Adrenal gland (tissue), 12 donors: ENCODE measurements around the gene GMEB2. TPM values are rescaled to one million over a fixed set of nuclear protein-coding genes. Genes with fewer than 3 reads are reported as not detected.
"Not testable (repeated sequence)": the region's sequence is repeated elsewhere in the genome, so short reads cannot be mapped to it uniquely, and the experiment has no call there.

Source experiments
- DNase-seq, 7 donors: peaks; one replicate each; pipeline ENCODE4 v3.0.0-alpha.2; 2019 to 2020
- H3K27ac ChIP-seq, 5 donors: fragments of 200-600 bp; sonication (generic) in 4 of 5; 1 replicate in 3 of 5; 2 replicates in 2 of 5; pipeline versions ENCODE4 v1.5.1 to v1.8.0; 2016 to 2020; ENCODE audit warnings: mild to moderate bottlenecking in 1 of 5
- H3K27me3 ChIP-seq: fragments of 200-600 bp; 2 replicates; pipeline ENCODE4 v1.8.0; 2021
- H3K36me3 ChIP-seq, 2 donors: fragments of 200-600 bp; replicated peaks in 1 of 2; 1 replicate in 1 of 2; 2 replicates in 1 of 2; pipeline versions ENCODE4 v1.5.1 to v1.8.0; 2018 to 2022
- H3K4me1 ChIP-seq, 2 donors: fragments of 200-600 bp; replicated peaks in 1 of 2; 1 replicate in 1 of 2; 2 replicates in 1 of 2; pipeline versions ENCODE4 v1.5.1 to v1.8.0; 2018 to 2021
- H3K4me3 ChIP-seq, 4 donors: fragments of 200-600 bp; sonication (generic) in 3 of 4; one replicate each; pipeline ENCODE4 v1.5.1; 2016 to 2018
- H3K9me3 ChIP-seq, 3 donors: fragments of 200-600 bp; sonication (generic) in 1 of 3; replicated peaks in 1 of 3; 1 replicate in 2 of 3; 2 replicates in 1 of 3; pipeline versions ENCODE4 v1.5.1 to v1.8.0; 2016 to 2021
- CTCF ChIP-seq, 6 experiments: fragments of 450-650 bp in 4 of 6; fragments of 200-600 bp in 2 of 6; sonication (generic) in 1 of 6; IDR thresholded peaks; 1 replicate in 5 of 6; 2 replicates in 1 of 6; pipeline versions ENCODE4 v1.5.1 to v1.8.0; 2016 to 2021; ENCODE audit warnings: antibody characterized with exemption in 6 of 6, mild to moderate bottlenecking in 2 of 6, moderate library complexity in 1 of 6
- POLR2A ChIP-seq, 2 donors: fragments of 450-650 bp; IDR thresholded peaks; one replicate each; pipeline ENCODE4 v1.6.1; 2017; ENCODE audit warnings: antibody characterized with exemption in 2 of 2, mild to moderate bottlenecking in 2 of 2, moderate library complexity in 1 of 2
- WGBS, 4 donors: extraction: QIAGEN DNeasy Blood & Tissue Kit in 2 of 4; methylation state at CpG; one replicate each; pipeline versions ENCODE4 v1.1.5 to v1.1.7; 2013 to 2017; 5-methylcytosine and 5-hydroxymethylcytosine counted together
- intact Hi-C, 2 donors: fragments of 100-400 bp; cut with DNase I; formaldehyde crosslinking; loops; one replicate each; pipeline versions ENCODE4 v1.14.1 to v1.15.0; 2022 to 2023
- polyA plus RNA-seq, 3 donors: library from polyadenylated mRNA; stranded (reverse); fragments of 200-250 nt in 2 of 3; fragments of 350-450 nt in 1 of 3; fragmentation: Illumina TruSeq in 1 of 3; extraction: RNeasy Lipid Tissue Mini Kit (QIAGEN cat#74804) in 1 of 3; gene quantifications; one replicate each; pipeline ENCODE4 v1.2.3, GENCODE V29; 2013 to 2014
- total RNA-seq, 9 donors: library from RNA; depleted of rRNA in 4 of 9; stranded (reverse); fragments of >200 nt in 4 of 9; fragments of 120-200 nt in 1 of 9; fragmentation: NEBNext Ultra II Directional in 1 of 9; extraction: Animal tissue kit (Norgen Biotek cat#: 25700) in 1 of 9; gene quantifications; one replicate each; pipeline versions ENCODE4 v1.1.0 to v1.2.4, GENCODE V29; 2013 to 2023
- donor health status: healthy with polysubstance abuse.
- donor health status: Bipolar disorder and iron deficiency.
- donor health status: DM: yes; HTN: yes; CAD: no.
- donor health status: DM: no; HTN: no; CAD: no.
- donor health status: DM: no; HTN: no; CAD: no.
- donor health status: DM: yes; HTN: yes; CAD: no.

The GMEB2 gene
- total and polyA plus RNA-seq, 12 donors, result 4.2 to 18.2 (median 12.5) TPM

GRCh38 chr20:63661959-63662812 is 35.3 kb upstream of the GMEB2 start:
- Histone ChIP-seq H3K27ac (no peak overlapping the region), H3K27me3 (no peaks in the 10 kb centered on the region), H3K4me3 (no peak overlapping the region), H3K36me3 (peaks cover 0 to 46% of the 10 kb centered on the region in 2 donors), H3K4me1 (peaks cover 15 to 18% of the 10 kb centered on the region in 2 donors), H3K9me3 (no peaks in the 10 kb centered on the region)
- 88 to 94% (median 90%) methylated on average over 20 to 33 of the region's 33 CpGs for WGBS, 4 donors
- TF ChIP-seq CTCF (IDR thresholded peaks at IDR 0.05), result no peak
- no peak for TF ChIP-seq POLR2A (IDR thresholded peaks at IDR 0.05)
- intact Hi-C loops, result no loop called here
- DNase-seq, result no peak

- peaks cover 0 to 38% of the 10 kb centered on the region in 2 donors for H3K36me3 ChIP-seq
- H3K27me3 ChIP-seq, result no peaks in the 10 kb centered on the region
- WGBS, 4 donors, result 92 to 96% (median 94%) methylated on average over 8 to 22 of the region's 22 CpGs
- no peak for DNase-seq
- intact Hi-C loops, result no loop called here
- no peak overlapping the region for H3K27ac ChIP-seq
- H3K4me3 ChIP-seq, result no peak overlapping the region
- TF ChIP-seq POLR2A (IDR thresholded peaks at IDR 0.05) (no peak), CTCF (IDR thresholded peaks at IDR 0.05) (no peak)
- no peaks in the 10 kb centered on the region for H3K9me3 ChIP-seq
- peaks cover 15 to 21% of the 10 kb centered on the region in 2 donors for H3K4me1 ChIP-seq
Observed at GRCh38 chr20:63661108-63661507, 34.2 kb upstream of the GMEB2 start.

GRCh38 chr20:63660622-63661021 is 33.7 kb upstream of the GMEB2 start:
- 82 to 93% (median 85%) methylated on average over 6 to 8 of the region's 8 CpGs for WGBS, 4 donors
- DNase-seq, result no peak
- H3K27me3 ChIP-seq, result no peaks in the 10 kb centered on the region
- no peaks in the 10 kb centered on the region for H3K9me3 ChIP-seq
- peaks cover 0 to 33% of the 10 kb centered on the region in 2 donors for H3K36me3 ChIP-seq
- TF ChIP-seq CTCF (IDR thresholded peaks at IDR 0.05) (no peak), POLR2A (IDR thresholded peaks at IDR 0.05) (no peak)
- intact Hi-C loops, result no loop called here
- H3K4me1 ChIP-seq, result peaks cover 15 to 21% of the 10 kb centered on the region in 2 donors
- no peak overlapping the region for H3K27ac ChIP-seq
- no peak overlapping the region for H3K4me3 ChIP-seq

GRCh38 chr20:63660174-63660573 is 33.3 kb upstream of the GMEB2 start:
- Histone ChIP-seq H3K4me1 (peaks cover 15 to 21% of the 10 kb centered on the region in 2 donors), H3K36me3 (peaks cover 0 to 31% of the 10 kb centered on the region in 2 donors)
- H3K27me3 ChIP-seq, H3K27ac ChIP-seq, intact Hi-C loops, DNase-seq, H3K4me3 ChIP-seq, H3K9me3 ChIP-seq: not testable (repeated sequence)
- WGBS, 4 donors, result 79 to 92% (median 87%) methylated on average over 10 of the region's 10 CpGs
